Measurements from ENCODE around the gene TRIM56.
"Not testable (repeated sequence)": the region's sequence is repeated elsewhere in the genome, so short reads cannot be mapped to it uniquely, and the experiment has no call there.

- TF ChIP-seq EZH2 (IDR thresholded peaks at IDR 0.05; ENCODE audit: insufficient read depth, poor library complexity, severe bottlenecking); EZH2phosphoT487 (IDR thresholded peaks at IDR 0.05; ENCODE audit: insufficient read depth, low read depth): not testable (repeated sequence)
These were observed 13.7 kb upstream of the TRIM56 start for GRCh38 chr7:101071362-101072104.
